ENCODE measurements around the gene LEPR.
"Not testable (repeated sequence)": the region's sequence is repeated elsewhere in the genome, so short reads cannot be mapped to it uniquely, and the experiment has no call there.

Gene LEPR

DNA sequence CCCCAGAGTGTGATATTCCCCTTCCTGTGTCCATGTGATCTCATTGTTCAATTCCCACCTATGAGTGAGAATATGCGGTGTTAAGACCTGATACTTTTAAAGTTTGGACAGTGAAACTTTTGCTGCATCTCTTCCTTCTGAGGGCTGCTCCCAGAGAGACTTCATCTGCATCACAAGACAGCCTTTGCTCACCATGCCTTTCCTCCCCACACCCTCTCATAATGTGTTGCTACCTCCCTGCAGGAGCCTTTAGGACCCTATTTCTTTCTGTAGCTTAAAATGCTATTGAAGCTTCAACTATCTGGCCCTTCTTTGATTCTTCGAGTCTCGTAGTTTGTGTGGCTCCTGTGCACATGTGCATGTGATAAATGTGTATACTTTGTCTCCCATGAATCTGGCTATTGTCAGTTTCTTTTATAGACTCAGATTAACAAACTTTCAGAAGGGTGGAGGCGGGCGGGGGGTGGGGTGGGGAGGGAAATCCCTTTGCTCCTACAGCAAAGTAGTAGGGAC is 23.7 kb downstream of the LEPR start:
- H3K27me3 ChIP-seq (replicated peaks; ENCODE audit: control insufficient read depth, insufficient read depth, low read length, poor library complexity, severe bottlenecking): no peaks in the 10 kb centered on the region
- no peaks in the 10 kb centered on the region for H3K4me1 ChIP-seq (ENCODE audit: control insufficient read depth, insufficient read depth, low read length, poor library complexity, severe bottlenecking)
- no peaks in the 10 kb centered on the region for H3K36me3 ChIP-seq (ENCODE audit: control insufficient read depth, insufficient read depth, low read length)
- no peak overlapping the region for H3K4me3 ChIP-seq (ENCODE audit: insufficient read depth, low read depth, low read length, poor library complexity, severe bottlenecking)
- no peak for DNase-seq
- no peak overlapping the region for H3K27ac ChIP-seq (ENCODE audit: insufficient read depth, low read length, poor library complexity, severe bottlenecking)
- no peaks in the 10 kb centered on the region for H3K9me3 ChIP-seq (ENCODE audit: control insufficient read depth, low read length)

DNA sequence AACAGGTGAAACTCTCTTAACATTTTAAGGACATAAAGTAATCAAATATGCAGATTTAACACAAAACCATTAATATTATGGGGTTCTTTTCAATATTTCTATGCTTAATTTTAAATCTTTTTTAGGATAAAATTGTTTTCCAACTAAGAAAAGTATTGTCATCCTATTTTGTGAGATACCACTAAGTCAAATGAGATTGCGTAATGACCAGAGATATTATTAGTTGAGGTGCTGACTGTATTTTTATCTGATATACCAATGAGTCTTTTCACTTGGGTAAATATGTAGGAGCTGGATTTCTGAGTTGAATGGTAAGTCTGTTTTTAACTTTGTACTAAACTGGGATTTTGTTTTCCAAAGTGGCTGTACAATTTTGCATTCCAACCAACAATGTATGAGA is 25.4 kb downstream of the LEPR start:
- no peak overlapping the region for H3K27ac ChIP-seq (ENCODE audit: insufficient read depth, low read length, poor library complexity, severe bottlenecking)
- no peak for DNase-seq
- no peaks in the 10 kb centered on the region for H3K36me3 ChIP-seq (ENCODE audit: control insufficient read depth, insufficient read depth, low read length)

DNA sequence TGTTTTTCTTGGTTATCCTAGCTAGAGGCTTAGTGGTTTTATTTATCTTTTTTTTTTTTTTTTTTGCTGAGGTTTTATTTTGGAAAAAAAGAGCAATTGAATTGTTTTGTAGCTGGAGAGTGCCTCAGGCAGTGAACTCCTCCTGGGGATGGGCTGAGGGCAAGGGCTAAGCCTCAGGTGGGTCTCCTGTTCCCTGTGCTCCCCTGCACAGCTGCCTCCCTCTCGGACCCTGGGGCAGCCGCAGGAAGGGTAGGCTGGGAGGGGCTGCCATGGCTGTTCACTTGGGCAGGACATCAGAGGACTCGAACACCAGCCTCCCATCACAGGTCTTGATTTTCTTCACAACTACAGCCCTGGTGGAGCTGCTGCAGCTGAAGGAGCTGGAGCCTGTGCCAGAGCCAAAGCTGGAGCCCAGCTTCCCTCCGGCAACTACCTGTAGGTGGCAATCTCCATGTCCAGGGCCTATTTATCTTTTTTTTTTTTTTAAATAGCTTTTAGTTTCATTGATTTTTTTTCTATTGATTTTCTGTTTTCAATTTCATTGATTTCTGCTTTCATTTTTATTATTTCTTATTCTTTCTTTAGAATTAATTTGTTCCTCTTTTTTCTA is 28.9 kb downstream of the LEPR start:
- DNase-seq: no peak
- Histone ChIP-seq H3K27ac (ENCODE audit: insufficient read depth, low read length, poor library complexity, severe bottlenecking) (no peak overlapping the region), H3K9me3 (ENCODE audit: control insufficient read depth, low read length) (no peaks in the 10 kb centered on the region), H3K4me1 (ENCODE audit: control insufficient read depth, insufficient read depth, low read length, poor library complexity, severe bottlenecking) (no peaks in the 10 kb centered on the region), H3K27me3 (replicated peaks; ENCODE audit: control insufficient read depth, insufficient read depth, low read length, poor library complexity, severe bottlenecking) (no peaks in the 10 kb centered on the region), H3K36me3 (ENCODE audit: control insufficient read depth, insufficient read depth, low read length) (no peaks in the 10 kb centered on the region), H3K4me3 (ENCODE audit: insufficient read depth, low read depth, low read length, poor library complexity, severe bottlenecking) (no peak overlapping the region)

More for the DNA sequence above, 25.4 kb downstream of the LEPR start:
- H3K4me3 ChIP-seq (ENCODE audit: insufficient read depth, low read depth, low read length, poor library complexity, severe bottlenecking): no peak overlapping the region
- no peaks in the 10 kb centered on the region for H3K27me3 ChIP-seq (replicated peaks; ENCODE audit: control insufficient read depth, insufficient read depth, low read length, poor library complexity, severe bottlenecking)
- H3K9me3 ChIP-seq (ENCODE audit: control insufficient read depth, low read length): no peaks in the 10 kb centered on the region
- H3K4me1 ChIP-seq (ENCODE audit: control insufficient read depth, insufficient read depth, low read length, poor library complexity, severe bottlenecking): no peaks in the 10 kb centered on the region

DNA sequence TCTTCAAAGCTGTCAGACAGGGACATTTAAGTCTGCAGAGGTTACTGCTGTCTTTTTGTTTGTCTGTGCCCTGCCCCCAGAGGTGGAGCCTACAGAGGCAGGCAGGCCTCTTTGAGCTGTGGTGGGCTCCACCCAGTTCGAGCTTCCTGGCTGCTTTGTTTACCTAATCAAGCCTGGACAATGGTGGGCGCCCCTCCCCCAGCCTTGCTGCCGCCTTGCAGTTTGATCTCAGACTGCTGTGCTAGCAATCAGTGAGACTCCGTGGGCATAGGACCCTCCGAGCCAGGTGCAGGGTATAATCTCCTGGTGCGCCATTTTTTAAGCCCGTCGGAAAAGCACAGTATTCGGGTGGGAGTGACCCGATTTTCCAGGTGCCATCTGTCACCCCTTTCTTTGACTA is 35.2 kb downstream of the LEPR start:
- not testable (repeated sequence) for H3K27me3 ChIP-seq (replicated peaks; ENCODE audit: control insufficient read depth, insufficient read depth, low read length, poor library complexity, severe bottlenecking)

DNA sequence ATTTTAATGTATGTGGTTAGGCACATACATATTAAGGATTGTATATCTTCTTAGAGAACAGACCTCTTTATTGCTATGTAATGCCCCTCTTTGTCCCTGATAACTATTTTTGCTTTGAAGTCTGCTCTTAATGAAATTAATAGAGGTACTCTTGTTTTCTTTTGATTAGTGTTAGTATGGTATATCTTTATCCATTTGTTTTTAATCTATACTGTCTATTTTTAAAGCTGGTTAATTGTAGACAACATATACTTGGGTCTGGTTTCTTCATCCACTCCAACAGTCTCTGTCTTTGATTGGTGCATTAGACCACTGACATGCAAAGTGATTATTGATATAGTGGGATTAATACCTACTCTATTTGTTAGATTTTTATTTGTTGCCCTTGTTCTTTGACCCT is 36.0 kb downstream of the LEPR start:
- no peaks in the 10 kb centered on the region for H3K36me3 ChIP-seq (ENCODE audit: control insufficient read depth, insufficient read depth, low read length)
- no peak overlapping the region for H3K27ac ChIP-seq (ENCODE audit: insufficient read depth, low read length, poor library complexity, severe bottlenecking)
- H3K27me3 ChIP-seq (replicated peaks; ENCODE audit: control insufficient read depth, insufficient read depth, low read length, poor library complexity, severe bottlenecking): no peaks in the 10 kb centered on the region
- no peak overlapping the region for H3K4me3 ChIP-seq (ENCODE audit: insufficient read depth, low read depth, low read length, poor library complexity, severe bottlenecking)
- no peak for DNase-seq
- H3K9me3 ChIP-seq (ENCODE audit: control insufficient read depth, low read length): no peaks in the 10 kb centered on the region
- H3K4me1 ChIP-seq (ENCODE audit: control insufficient read depth, insufficient read depth, low read length, poor library complexity, severe bottlenecking): no peaks in the 10 kb centered on the region

More for the DNA sequence above, 35.2 kb downstream of the LEPR start:
- not testable (repeated sequence) for H3K4me3 ChIP-seq (ENCODE audit: insufficient read depth, low read depth, low read length, poor library complexity, severe bottlenecking); H3K36me3 ChIP-seq (ENCODE audit: control insufficient read depth, insufficient read depth, low read length); H3K9me3 ChIP-seq (ENCODE audit: control insufficient read depth, low read length); H3K27ac ChIP-seq (ENCODE audit: insufficient read depth, low read length, poor library complexity, severe bottlenecking); DNase-seq; H3K4me1 ChIP-seq (ENCODE audit: control insufficient read depth, insufficient read depth, low read length, poor library complexity, severe bottlenecking)

DNA sequence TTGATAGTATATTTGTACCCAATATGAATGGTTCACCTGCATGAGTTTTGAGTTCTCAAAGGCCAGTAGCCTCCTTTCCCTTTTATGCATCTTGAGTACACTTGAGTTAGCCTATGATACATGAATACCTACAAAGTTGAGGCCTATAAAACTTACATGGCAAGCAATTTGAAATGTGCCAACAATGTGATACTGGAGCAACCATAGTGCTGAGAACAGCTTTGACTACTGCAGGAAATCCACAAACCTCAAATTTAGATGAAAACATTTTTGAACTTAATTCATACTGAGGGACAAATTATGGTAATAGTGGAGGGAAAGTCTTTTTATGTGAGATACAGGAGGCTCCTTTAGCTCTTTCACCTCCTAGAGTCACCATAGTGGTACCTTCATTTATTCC is 37.4 kb downstream of the LEPR start:
- Histone ChIP-seq H3K36me3 (ENCODE audit: control insufficient read depth, insufficient read depth, low read length) (no peaks in the 10 kb centered on the region), H3K27me3 (replicated peaks; ENCODE audit: control insufficient read depth, insufficient read depth, low read length, poor library complexity, severe bottlenecking) (no peaks in the 10 kb centered on the region)

DNA sequence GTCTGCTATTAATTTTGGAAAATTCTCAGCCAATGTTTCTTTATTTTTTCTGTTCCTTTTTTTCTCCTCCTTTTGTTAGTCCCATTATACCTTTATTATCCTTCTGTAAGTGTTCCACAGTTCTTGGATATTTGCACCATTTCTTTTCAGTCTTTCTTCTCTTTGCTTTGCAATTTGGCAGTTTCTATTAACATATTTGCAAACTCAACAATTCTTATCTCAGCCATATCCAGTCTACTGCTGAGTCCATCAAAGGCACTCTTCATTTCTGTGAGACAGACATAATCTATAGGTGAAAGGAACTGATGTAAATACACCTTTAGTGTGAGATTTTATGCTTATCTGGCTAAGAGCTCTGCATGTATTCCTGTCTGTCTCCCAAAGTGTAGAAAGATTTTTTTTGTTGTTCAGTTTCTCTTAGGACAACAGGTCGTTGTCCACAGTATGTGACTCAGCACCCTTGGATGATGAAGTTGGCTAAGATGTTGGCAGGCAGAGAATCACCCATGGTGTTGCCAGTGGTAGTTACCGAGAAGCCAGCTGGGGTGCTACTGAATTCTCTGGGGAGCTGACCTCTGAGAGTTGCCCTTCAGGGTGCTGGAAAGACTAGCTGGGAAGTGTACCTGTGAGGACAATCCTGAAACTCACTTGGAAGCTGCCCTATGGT is 38.4 kb downstream of the LEPR start:
- Histone ChIP-seq H3K4me1 (ENCODE audit: control insufficient read depth, insufficient read depth, low read length, poor library complexity, severe bottlenecking) (no peaks in the 10 kb centered on the region), H3K9me3 (ENCODE audit: control insufficient read depth, low read length) (no peaks in the 10 kb centered on the region), H3K4me3 (ENCODE audit: insufficient read depth, low read depth, low read length, poor library complexity, severe bottlenecking) (no peak overlapping the region), H3K27ac (ENCODE audit: insufficient read depth, low read length, poor library complexity, severe bottlenecking) (no peak overlapping the region), H3K36me3 (ENCODE audit: control insufficient read depth, insufficient read depth, low read length) (no peaks in the 10 kb centered on the region), H3K27me3 (replicated peaks; ENCODE audit: control insufficient read depth, insufficient read depth, low read length, poor library complexity, severe bottlenecking) (no peaks in the 10 kb centered on the region)
- DNase-seq: no peak

More for the DNA sequence above, 37.4 kb downstream of the LEPR start:
- Histone ChIP-seq H3K4me1 (ENCODE audit: control insufficient read depth, insufficient read depth, low read length, poor library complexity, severe bottlenecking) (no peaks in the 10 kb centered on the region), H3K4me3 (ENCODE audit: insufficient read depth, low read depth, low read length, poor library complexity, severe bottlenecking) (no peak overlapping the region), H3K9me3 (ENCODE audit: control insufficient read depth, low read length) (no peaks in the 10 kb centered on the region), H3K27ac (ENCODE audit: insufficient read depth, low read length, poor library complexity, severe bottlenecking) (no peak overlapping the region)
- no peak for DNase-seq

DNA sequence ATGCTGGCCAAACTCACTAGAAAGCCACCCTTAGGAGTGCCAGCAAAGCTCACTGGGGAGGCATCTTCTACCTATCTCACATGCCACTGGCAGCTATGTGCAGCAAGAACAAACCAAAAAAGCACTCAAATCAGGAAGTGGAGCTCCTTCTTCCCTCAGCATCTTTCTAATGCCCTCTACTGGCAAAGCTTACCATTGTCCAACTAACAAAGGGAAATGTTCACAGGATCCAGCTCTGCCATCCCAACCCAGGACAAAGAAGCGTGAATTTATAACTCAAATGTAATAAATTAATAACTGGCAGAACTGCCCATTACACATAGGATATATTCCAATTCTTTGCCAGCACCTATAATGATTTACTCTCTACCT is 38.9 kb downstream of the LEPR start:
- Histone ChIP-seq H3K27me3 (replicated peaks; ENCODE audit: control insufficient read depth, insufficient read depth, low read length, poor library complexity, severe bottlenecking) (no peaks in the 10 kb centered on the region), H3K36me3 (ENCODE audit: control insufficient read depth, insufficient read depth, low read length) (no peaks in the 10 kb centered on the region), H3K27ac (ENCODE audit: insufficient read depth, low read length, poor library complexity, severe bottlenecking) (no peak overlapping the region), H3K9me3 (ENCODE audit: control insufficient read depth, low read length) (no peaks in the 10 kb centered on the region), H3K4me1 (ENCODE audit: control insufficient read depth, insufficient read depth, low read length, poor library complexity, severe bottlenecking) (no peaks in the 10 kb centered on the region), H3K4me3 (ENCODE audit: insufficient read depth, low read depth, low read length, poor library complexity, severe bottlenecking) (no peak overlapping the region)
- DNase-seq: no peak

DNA sequence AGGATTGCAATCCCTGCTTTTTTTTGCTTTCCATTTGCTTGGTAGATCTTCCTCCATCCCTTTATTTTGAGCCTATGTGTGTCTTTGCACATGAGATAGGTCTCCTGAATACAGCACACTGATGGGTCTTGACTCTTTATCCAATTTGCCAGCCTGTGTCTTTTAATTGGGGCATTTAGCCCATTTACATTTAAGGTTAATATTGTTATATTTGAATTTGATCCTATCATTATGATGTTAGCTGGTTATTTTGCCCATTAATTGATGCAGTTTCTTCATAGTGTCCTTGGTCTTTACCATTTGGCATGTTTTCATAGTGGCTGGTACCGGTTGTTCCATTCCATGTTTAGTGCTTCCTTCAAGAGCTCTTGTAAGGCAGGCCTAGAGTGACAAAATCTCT is 45.4 kb downstream of the LEPR start:
- H3K4me1 ChIP-seq (ENCODE audit: control insufficient read depth, insufficient read depth, low read length, poor library complexity, severe bottlenecking); H3K27me3 ChIP-seq (replicated peaks; ENCODE audit: control insufficient read depth, insufficient read depth, low read length, poor library complexity, severe bottlenecking); H3K9me3 ChIP-seq (ENCODE audit: control insufficient read depth, low read length); H3K27ac ChIP-seq (ENCODE audit: insufficient read depth, low read length, poor library complexity, severe bottlenecking); H3K36me3 ChIP-seq (ENCODE audit: control insufficient read depth, insufficient read depth, low read length); H3K4me3 ChIP-seq (ENCODE audit: insufficient read depth, low read depth, low read length, poor library complexity, severe bottlenecking); DNase-seq: not testable (repeated sequence)

DNA sequence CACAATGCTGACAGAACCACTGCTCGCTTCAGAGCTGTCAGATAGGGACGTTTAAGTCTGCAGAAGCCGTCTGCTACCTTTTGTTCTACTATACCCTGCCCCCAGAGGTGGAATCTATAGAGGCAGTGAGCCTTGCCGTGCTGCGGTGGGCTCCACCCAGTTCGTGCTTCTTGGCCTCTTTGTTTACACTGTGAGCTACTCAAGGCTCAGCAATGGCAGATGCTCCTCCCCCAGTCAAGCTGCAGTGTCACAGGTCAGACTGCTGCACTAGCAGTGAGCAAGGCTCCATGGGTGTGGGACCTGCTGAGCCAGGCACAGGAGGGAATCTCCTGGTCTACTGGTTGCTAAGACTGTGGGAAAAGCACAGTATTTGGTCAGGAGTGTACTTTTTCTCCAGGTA is 47.1 kb downstream of the LEPR start:
- no peaks in the 10 kb centered on the region for H3K4me1 ChIP-seq (ENCODE audit: control insufficient read depth, insufficient read depth, low read length, poor library complexity, severe bottlenecking)
- no peaks in the 10 kb centered on the region for H3K27me3 ChIP-seq (replicated peaks; ENCODE audit: control insufficient read depth, insufficient read depth, low read length, poor library complexity, severe bottlenecking)
- no peaks in the 10 kb centered on the region for H3K36me3 ChIP-seq (ENCODE audit: control insufficient read depth, insufficient read depth, low read length)
- DNase-seq: no peak
- H3K4me3 ChIP-seq (ENCODE audit: insufficient read depth, low read depth, low read length, poor library complexity, severe bottlenecking): no peak overlapping the region
- no peak overlapping the region for H3K27ac ChIP-seq (ENCODE audit: insufficient read depth, low read length, poor library complexity, severe bottlenecking)
- no peaks in the 10 kb centered on the region for H3K9me3 ChIP-seq (ENCODE audit: control insufficient read depth, low read length)
